Endothelial cell of umbilical vein (primary cell): ENCODE results near the gene FGF19. TPM values are rescaled to one million over a fixed set of nuclear protein-coding genes. Genes with fewer than 3 reads are reported as not detected.
A peak's percentile ranks its signal among the peaks of the same experiment; 100 is the strongest.

Experiments
- BruUV-seq: library from RNA; stranded (reverse); fragments of 400-500 nt; replicated peaks from 2 replicates; lab custom pipeline; 2021; lab: Mats Ljungman, UMichigan
- CTCF ChIA-PET: fragments of 300-600, 350-600 bp; sonication (Branson Sonifier 250); formaldehyde crosslinking; loops from one replicate; lab custom pipeline; 2021; ENCODE audit warnings: antibody characterized with exemption, inconsistent platforms; lab: Charles Lee
- POLR2A ChIA-PET: fragments of 300-600, 350-600 bp; sonication (Branson Sonifier 250); formaldehyde crosslinking; loops from one replicate; lab custom pipeline; 2021; ENCODE audit warnings: antibody characterized with exemption, inconsistent platforms; lab: Charles Lee
- DNase-seq: peaks from one replicate; pipeline ENCODE4 v3.0.0-alpha.2; 2011; ENCODE audit warnings: low read depth, low spot score
- FAIRE-seq: peaks from 2 replicates; lab custom pipeline; 2011; peaks lifted over from hg19 to GRCh38; lab: Jason Lieb, UNC
- H2AFZ ChIP-seq: 2 replicates; pipeline ENCODE4 v1.6.0; 2012; ENCODE audit warnings: low read depth, low read length, control low read depth, inconsistent platforms
- H3K27ac ChIP-seq: 2 replicates; pipeline ENCODE4 v1.5.1; 2011; ENCODE audit warnings: low read depth, mild to moderate bottlenecking, control low read depth, low read length, moderate library complexity; ENCODE audit not compliant: insufficient read depth
- H3K27me3 ChIP-seq, 2 experiments: 2 replicates each; pipeline versions ENCODE4 v1.6.0 to v1.6.1; 2011; ENCODE audit warnings: low read length in 2 of 2, mixed read lengths in 1 of 2; ENCODE audit not compliant: control insufficient read depth in 2 of 2, insufficient read depth in 2 of 2
- H3K36me3 ChIP-seq, 2 experiments: 2 replicates in 1 of 2; 3 replicates in 1 of 2; pipeline ENCODE4 v1.5.1; 2011; ENCODE audit warnings: low read length in 2 of 2, mild to moderate bottlenecking in 1 of 2, moderate library complexity in 1 of 2; ENCODE audit not compliant: control insufficient read depth in 2 of 2, insufficient read depth in 2 of 2; ENCODE audit errors: extremely low read depth in 1 of 2
- H3K4me1 ChIP-seq: 3 replicates; pipeline ENCODE4 v1.5.1; 2011; ENCODE audit warnings: mild to moderate bottlenecking, low read length; ENCODE audit not compliant: control insufficient read depth, insufficient read depth; ENCODE audit errors: extremely low read depth
- H3K4me2 ChIP-seq: 2 replicates; pipeline ENCODE4 v1.6.1; 2011; ENCODE audit warnings: low read length, control low read depth, mixed read lengths; ENCODE audit not compliant: insufficient read depth
- H3K4me3 ChIP-seq, 3 experiments: fragments of 200-600 bp in 1 of 3; sonication (generic), shearing (Covaris generic) in 1 of 3; replicated peaks in 1 of 3; 2 replicates each; pipeline ENCODE4 v1.5.1; 2011 to 2016; ENCODE audit warnings: control low read depth in 3 of 3, low read length in 3 of 3, mild to moderate bottlenecking in 2 of 3, inconsistent platforms in 1 of 3, low read depth in 1 of 3, moderate library complexity in 1 of 3; ENCODE audit not compliant: insufficient read depth in 1 of 3
- H3K79me2 ChIP-seq: 2 replicates; pipeline ENCODE4 v1.6.0; 2012; ENCODE audit warnings: low read length, inconsistent platforms; ENCODE audit not compliant: control insufficient read depth, insufficient read depth
- H3K9ac ChIP-seq: replicated peaks from 2 replicates; pipeline ENCODE3; 2011; ENCODE audit warnings: low read length, control low read depth; ENCODE audit not compliant: insufficient read depth; ENCODE audit errors: extremely low read depth
- H3K9me1 ChIP-seq: replicated peaks from 3 replicates; pipeline ENCODE4 v1.6.0; 2011; ENCODE audit warnings: mild to moderate bottlenecking, low read length; ENCODE audit not compliant: control insufficient read depth, insufficient read depth; ENCODE audit errors: extremely low read depth
- H3K9me3 ChIP-seq: replicated peaks from 2 replicates; pipeline ENCODE4 v1.5.1; 2012; ENCODE audit warnings: low read length, inconsistent platforms; ENCODE audit not compliant: control insufficient read depth, insufficient read depth
- H4K20me1 ChIP-seq: replicated peaks from 2 replicates; pipeline ENCODE3; 2011; ENCODE audit warnings: mild to moderate bottlenecking, low read length; ENCODE audit not compliant: control insufficient read depth, insufficient read depth; ENCODE audit errors: extremely low read depth
- EZH2 ChIP-seq: IDR thresholded peaks from 2 replicates; pipeline ENCODE4 v1.6.1; 2012; ENCODE audit warnings: borderline replicate concordance, low read depth, mild to moderate bottlenecking, moderate library complexity, low read length, inconsistent platforms; ENCODE audit not compliant: severe bottlenecking
- GATA2 ChIP-seq: IDR thresholded peaks from 2 replicates; pipeline ENCODE4 v1.7.0; 2011; ENCODE audit warnings: low read depth, mild to moderate bottlenecking, moderate library complexity, mixed read lengths, low read length; ENCODE audit not compliant: insufficient read length, insufficient read depth
- dilution Hi-C: fragments of 300-500 bp; cut with MboI; formaldehyde crosslinking; loops from one replicate; pipeline ENCODE4 v1.15.0; 2019; ENCODE audit warnings: low sequenced_read_pairs; ENCODE audit not compliant: extremely low pct_ligation_motif_present
- intact Hi-C: fragments of 100-400 bp; cut with micrococcal nuclease; formaldehyde crosslinking; loops from one replicate; pipeline ENCODE4 v1.10.0; 2022
- polyA plus RNA-seq, 4 experiments: library from polyadenylated mRNA; depleted of rRNA in 3 of 4; stranded (reverse) in 3 of 4; unstranded in 1 of 4; fragments of >200 nt; gene quantifications; 2 replicates each; pipeline versions ENCODE4 v1.2.1 to v1.2.3, GENCODE V29; 2011 to 2012; ENCODE audit warnings: missing spikeins in 1 of 4
- total RNA-seq: library from RNA; stranded (reverse); gene quantifications from 2 replicates; pipeline ENCODE4 v1.2.3, GENCODE V29; 2021
- TF ChIP-seq, protein P1 (sequence below), 2 donors: IDR thresholded peaks; 1 replicate in 1 of 2; 2 replicates in 1 of 2; pipeline ENCODE4 v1.5.1; 2011; ENCODE audit warnings: low read length in 2 of 2, mild to moderate bottlenecking in 2 of 2, moderate library complexity in 2 of 2, control low read depth in 1 of 2, inconsistent platforms in 1 of 2, low read depth in 1 of 2; ENCODE audit not compliant: insufficient read depth in 1 of 2; ENCODE audit errors: extremely low read depth in 1 of 2

Gene FGF19
- total and polyA plus RNA-seq, 2 donors (not counting 3 experiments of a cell fraction or from before 2014, with no cell fraction given): 0.03 TPM; not detected in 1

DNA sequence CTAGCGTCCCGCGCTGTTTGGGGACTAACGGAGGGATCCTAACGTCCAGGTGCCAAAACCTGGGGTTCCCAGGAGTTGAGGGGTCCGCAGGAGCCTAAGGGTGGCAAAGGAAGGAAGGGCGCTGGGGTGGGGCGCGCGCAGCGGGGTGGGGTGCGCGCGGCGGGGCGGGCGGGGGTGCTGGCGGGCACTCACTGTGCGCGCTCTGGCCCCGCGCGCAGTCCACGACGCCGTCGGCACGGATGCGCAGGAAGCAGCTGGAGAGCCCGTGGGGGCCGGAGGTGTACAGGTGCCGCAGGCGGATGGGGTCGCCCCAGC, 412 bp downstream of the FGF19 start:
- H2AFZ ChIP-seq: no peak overlapping the region
- no peaks in the 10 kb centered on the region for H3K79me2 ChIP-seq
- no peak for TF ChIP-seq GATA2
- TF ChIP-seq EZH2: no peak
- TF ChIP-seq, protein P1, sequence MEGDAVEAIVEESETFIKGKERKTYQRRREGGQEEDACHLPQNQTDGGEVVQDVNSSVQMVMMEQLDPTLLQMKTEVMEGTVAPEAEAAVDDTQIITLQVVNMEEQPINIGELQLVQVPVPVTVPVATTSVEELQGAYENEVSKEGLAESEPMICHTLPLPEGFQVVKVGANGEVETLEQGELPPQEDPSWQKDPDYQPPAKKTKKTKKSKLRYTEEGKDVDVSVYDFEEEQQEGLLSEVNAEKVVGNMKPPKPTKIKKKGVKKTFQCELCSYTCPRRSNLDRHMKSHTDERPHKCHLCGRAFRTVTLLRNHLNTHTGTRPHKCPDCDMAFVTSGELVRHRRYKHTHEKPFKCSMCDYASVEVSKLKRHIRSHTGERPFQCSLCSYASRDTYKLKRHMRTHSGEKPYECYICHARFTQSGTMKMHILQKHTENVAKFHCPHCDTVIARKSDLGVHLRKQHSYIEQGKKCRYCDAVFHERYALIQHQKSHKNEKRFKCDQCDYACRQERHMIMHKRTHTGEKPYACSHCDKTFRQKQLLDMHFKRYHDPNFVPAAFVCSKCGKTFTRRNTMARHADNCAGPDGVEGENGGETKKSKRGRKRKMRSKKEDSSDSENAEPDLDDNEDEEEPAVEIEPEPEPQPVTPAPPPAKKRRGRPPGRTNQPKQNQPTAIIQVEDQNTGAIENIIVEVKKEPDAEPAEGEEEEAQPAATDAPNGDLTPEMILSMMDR (IDR thresholded peaks at IDR 0.05; ENCODE audit: extremely low read depth in 1 of 2, insufficient read depth in 1 of 2, low read depth in 1 of 2, low read length in 2 of 2): no peak
- H3K27ac ChIP-seq: no peak overlapping the region
- H3K4me2 ChIP-seq: no peak overlapping the region
- dilution Hi-C loops (no loop called here), intact Hi-C loops (loop anchor here (5.0 kb wide), 2 partner anchors 139 to 184 kb away; no protein-coding TSS in a partner anchor)
- no TSS peak for BruUV-seq
- no peaks in the 10 kb centered on the region for H3K9me1 ChIP-seq
- CTCF ChIA-PET: no interaction called here
- H3K9ac ChIP-seq: no peak overlapping the region
- H3K36me3 ChIP-seq: no peaks in the 10 kb centered on the region
- POLR2A ChIA-PET: no interaction called here
- no peaks in the 10 kb centered on the region for H3K9me3 ChIP-seq
- H3K4me3 ChIP-seq: no peak overlapping the region
- DNase-seq (no peak), FAIRE-seq (no peak)
- H3K27me3 ChIP-seq: peaks cover 53 to 60% of the 10 kb centered on the region in 2 experiments
- no peaks in the 10 kb centered on the region for H4K20me1 ChIP-seq
- peaks cover 8% of the 10 kb centered on the region for H3K4me1 ChIP-seq

DNA sequence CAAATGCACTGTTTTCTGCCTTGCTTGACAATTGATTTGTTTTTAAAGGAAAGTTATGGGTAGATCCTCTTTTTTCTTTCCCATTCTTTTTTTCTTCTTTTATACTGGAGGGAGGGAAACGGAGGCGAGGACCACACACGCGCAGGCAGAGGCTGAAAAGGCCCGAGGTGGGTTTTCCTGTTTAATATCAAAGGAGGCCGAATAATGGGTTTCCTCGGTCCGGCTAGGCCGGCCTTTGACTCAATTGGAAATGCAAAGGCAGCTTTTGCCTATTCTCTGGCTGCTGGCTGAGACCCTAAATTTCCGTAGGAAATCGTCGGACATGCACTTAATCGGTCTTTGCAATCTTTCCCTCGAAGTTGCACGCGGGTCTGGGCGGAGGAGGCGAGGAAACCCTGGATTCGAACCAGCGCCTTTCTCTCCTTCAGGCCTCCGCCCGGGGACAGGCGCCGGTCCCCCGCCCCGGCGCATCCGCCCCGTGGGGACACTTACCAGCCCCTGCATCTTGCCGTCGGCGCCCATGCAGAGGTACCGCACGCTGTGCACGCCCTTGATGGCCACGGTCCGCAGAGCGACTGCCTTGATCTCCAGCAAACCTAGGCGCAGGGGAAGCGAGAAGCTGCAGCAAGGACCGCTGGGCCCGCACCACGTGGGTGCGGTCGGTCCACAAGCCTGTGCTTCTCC, 911 bp downstream of the FGF19 start:
- TF ChIP-seq GATA2 (no peak), EZH2 (peak; percentile 98)
- intact Hi-C loops (loop anchor here (5.0 kb wide), 2 partner anchors 139 to 184 kb away; no protein-coding TSS in a partner anchor), dilution Hi-C loops (no loop called here)
- no peaks in the 10 kb centered on the region for H3K36me3 ChIP-seq
- no peak overlapping the region for H3K9ac ChIP-seq
- no peaks in the 10 kb centered on the region for H3K9me3 ChIP-seq
- no peak overlapping the region for H3K4me2 ChIP-seq
- no peak overlapping the region for H3K27ac ChIP-seq
- CTCF ChIA-PET: no interaction called here
- H3K79me2 ChIP-seq: no peaks in the 10 kb centered on the region
- POLR2A ChIA-PET: no interaction called here
- FAIRE-seq: no peak
- BruUV-seq: no TSS peak
- peaks cover 8% of the 10 kb centered on the region for H3K4me1 ChIP-seq
- no peak for DNase-seq
- H4K20me1 ChIP-seq: no peaks in the 10 kb centered on the region
- no peak overlapping the region for H2AFZ ChIP-seq
- no peak overlapping the region for H3K4me3 ChIP-seq
- H3K9me1 ChIP-seq: no peaks in the 10 kb centered on the region
- H3K27me3 ChIP-seq: peaks cover 53 to 60% of the 10 kb centered on the region in 2 experiments
